Hepatocyte (in vitro differentiated cells): ENCODE measurements around the gene GGT7. TPM values are rescaled to one million over a fixed set of nuclear protein-coding genes. Genes with fewer than 3 reads are reported as not detected.

ENCODE experiments used
- DNase-seq: peaks from one replicate; pipeline ENCODE4 v3.0.0-alpha.2; 2016; ENCODE audit warnings: low spot score
- H2AFZ ChIP-seq: fragments of 200-600 bp; sonication (generic); 2 replicates; pipeline ENCODE4 v1.6.0; 2016; ENCODE audit warnings: antibody characterized with exemption, mild to moderate bottlenecking
- H3K27ac ChIP-seq: fragments of 200-600 bp; sonication (generic); 2 replicates; pipeline ENCODE4 v1.5.1; 2016; ENCODE audit warnings: mild to moderate bottlenecking
- H3K27me3 ChIP-seq: fragments of 200-600 bp; sonication (generic); 2 replicates; pipeline ENCODE4 v1.6.1; 2016
- H3K36me3 ChIP-seq: fragments of 200-600 bp; sonication (generic); replicated peaks from 2 replicates; pipeline ENCODE4 v1.5.1; 2016; ENCODE audit warnings: low read depth; ENCODE audit not compliant: insufficient read depth
- H3K4me1 ChIP-seq: fragments of 200-600 bp; sonication (generic); 2 replicates; pipeline ENCODE4 v1.5.1; 2016; ENCODE audit warnings: mild to moderate bottlenecking, moderate library complexity; ENCODE audit not compliant: insufficient read depth
- H3K4me2 ChIP-seq: fragments of 200-600 bp; sonication (generic); 2 replicates; pipeline ENCODE4 v1.6.0; 2016
- H3K4me3 ChIP-seq: fragments of 200-600 bp; sonication (generic); 2 replicates; pipeline ENCODE4 v1.5.1; 2016; ENCODE audit warnings: mild to moderate bottlenecking
- H3K79me2 ChIP-seq: fragments of 200-600 bp; sonication (generic); 2 replicates; pipeline ENCODE4 v1.6.0; 2017; ENCODE audit warnings: mild to moderate bottlenecking
- H3K9me2 ChIP-seq: fragments of 200-600 bp; sonication (generic); replicated peaks from 2 replicates; pipeline ENCODE4 v1.6.0; 2017; ENCODE audit warnings: mild to moderate bottlenecking; ENCODE audit not compliant: insufficient read depth
- H3K9me3 ChIP-seq: fragments of 200-600 bp; sonication (generic); 2 replicates; pipeline ENCODE4 v1.5.1; 2016; ENCODE audit warnings: low read depth, mild to moderate bottlenecking
- H4K20me1 ChIP-seq: fragments of 200-600 bp; sonication (generic); 2 replicates; pipeline ENCODE4 v1.6.0; 2016; ENCODE audit warnings: mild to moderate bottlenecking; ENCODE audit not compliant: insufficient read depth, poor library complexity, severe bottlenecking
- CTCF ChIP-seq: fragments of 200-600 bp; sonication (generic); IDR thresholded peaks from 2 replicates; pipeline ENCODE4 v1.5.1; 2016; ENCODE audit warnings: antibody characterized with exemption, mild to moderate bottlenecking; ENCODE audit not compliant: poor library complexity
- EZH2 ChIP-seq: fragments of 200-600 bp; sonication (generic); IDR thresholded peaks from 2 replicates; pipeline ENCODE4 v1.6.1; 2016; ENCODE audit warnings: antibody characterized with exemption, mild to moderate bottlenecking, borderline replicate concordance
- EZH2phosphoT487 ChIP-seq: fragments of 200-600 bp; sonication (generic); IDR thresholded peaks from one replicate; pipeline ENCODE4 v1.6.1; 2018; ENCODE audit warnings: antibody characterized with exemption, mild to moderate bottlenecking, low read depth, moderate library complexity; ENCODE audit not compliant: unreplicated experiment, severe bottlenecking
- WGBS: methylation state at CpG from one replicate; pipeline ENCODE4 v1.1.6; 2016; ENCODE audit warnings: low lambda C conversion rate; ENCODE audit errors: missing lambda C conversion rate; 5-methylcytosine and 5-hydroxymethylcytosine counted together
- polyA plus RNA-seq: library from polyadenylated mRNA; unstranded; fragments of >200 nt; fragmentation: Nextera tagmentation; extraction: Ambion mirVana; gene quantifications from 2 replicates; pipeline ENCODE4 v1.2.1, GENCODE V29; 2016
- total RNA-seq: library from RNA; depleted of rRNA; stranded (reverse); fragments of >200 nt; gene quantifications from 2 replicates; pipeline ENCODE4 v1.2.3, GENCODE V29; 2014

Gene GGT7
- total and polyA plus RNA-seq, 2 experiments from 2014 or later = 9.8 to 18.2 TPM

- Histone ChIP-seq H3K4me1 (no peaks in the 10 kb centered on the region), H3K36me3 (no peaks in the 10 kb centered on the region), H3K9me3 (no peaks in the 10 kb centered on the region), H2AFZ (no peak overlapping the region), H3K27me3 (no peaks in the 10 kb centered on the region), H3K4me2 (no peak overlapping the region), H3K4me3 (no peak overlapping the region), H3K9me2 (no peaks in the 10 kb centered on the region), H3K79me2 (peaks cover 31% of the 10 kb centered on the region), H4K20me1 (no peaks in the 10 kb centered on the region), H3K27ac (no peak overlapping the region)
- no peak for TF ChIP-seq CTCF
- no peak for TF ChIP-seq EZH2
- TF ChIP-seq EZH2phosphoT487 = no peak
- WGBS = 98% methylated on average over 6 of the region's 6 CpGs
- no peak for DNase-seq
Observed at GRCh38 chr20:34880215-34880850, 7.7 kb upstream of the GGT7 start.

GRCh38 chr20:34876406-34877282 is 4.0 kb upstream of the GGT7 start, which contains the start of gene ACSS2:
Gene ACSS2 (plus strand): TSS chr20:34876612. CDS start chr20:34876646, 34 bp downstream.
- H3K79me2 ChIP-seq = peaks cover 34% of the 10 kb centered on the region
- no peaks in the 10 kb centered on the region for H3K9me2 ChIP-seq
- no peaks in the 10 kb centered on the region for H3K9me3 ChIP-seq
- peak within 1 kb of the TSS; percentile 89 for H3K27ac ChIP-seq
- H2AFZ ChIP-seq = peak within 1 kb of the TSS; percentile 69
- WGBS = under 1% methylated on average over 56 of the region's 63 CpGs
- peaks cover 10% of the 10 kb centered on the region for H3K4me1 ChIP-seq
- peak within 1 kb of the TSS; percentile 83 for H3K4me2 ChIP-seq
- H3K27me3 ChIP-seq = no peaks in the 10 kb centered on the region
- no peak for DNase-seq
- no peaks in the 10 kb centered on the region for H3K36me3 ChIP-seq
- peak within 1 kb of the TSS; percentile 86 for H3K4me3 ChIP-seq
- no peaks in the 10 kb centered on the region for H4K20me1 ChIP-seq
- TF ChIP-seq CTCF = no peak
- no peak for TF ChIP-seq EZH2phosphoT487
- TF ChIP-seq EZH2 = no peak

- peak; percentile 99 for DNase-seq
- Histone ChIP-seq H3K4me3 (no peak overlapping the region), H2AFZ (no peak overlapping the region), H3K27me3 (no peaks in the 10 kb centered on the region), H3K9me2 (no peaks in the 10 kb centered on the region), H3K36me3 (no peaks in the 10 kb centered on the region), H3K4me1 (peaks cover 10% of the 10 kb centered on the region), H3K79me2 (peaks cover 30% of the 10 kb centered on the region), H3K27ac (peak overlapping the region; percentile 89), H3K9me3 (no peaks in the 10 kb centered on the region), H3K4me2 (peak overlapping the region; percentile 57), H4K20me1 (no peaks in the 10 kb centered on the region)
- TF ChIP-seq CTCF (peak; percentile 32), EZH2phosphoT487 (no peak)
- WGBS = 15% methylated on average over 16 of the region's 20 CpGs
Observed at GRCh38 chr20:34875642-34876405, 3.2 kb upstream of the GGT7 start.
